PC-3 (cell line): Measurements from ENCODE around the gene TRIM66.

Source experiments
- CTCF ChIP-seq: fragments of 300-600 bp; sonication (generic); conservative IDR thresholded peaks from 2 replicates; pipeline ENCODE4 v1.5.1; 2017; ENCODE audit warnings: antibody characterized with exemption, low read depth, mild to moderate bottlenecking, low read length
- EZH2 ChIP-seq: fragments of 300-600 bp; sonication (generic); IDR thresholded peaks from one replicate; pipeline ENCODE4 v1.6.1; 2017; ENCODE audit warnings: antibody characterized with exemption, mild to moderate bottlenecking, low read length; ENCODE audit not compliant: unreplicated experiment
- EZH2phosphoT487 ChIP-seq: fragments of 300-600 bp; sonication (generic); IDR thresholded peaks from 2 replicates; pipeline ENCODE4 v1.6.1; 2018; ENCODE audit warnings: mild to moderate bottlenecking, antibody characterized with exemption, low read length, borderline replicate concordance

- TF ChIP-seq EZH2phosphoT487 (no peak), CTCF (no peak), EZH2 (no peak)
These were observed 10.6 kb upstream of the TRIM66 start for GRCh38 chr11:8693010-8693551.
